IPS-18c (cell line): Measurements from ENCODE around the gene CD4.

Source experiments
- H3K4me3 ChIP-seq: 2 replicates; pipeline ENCODE4 v1.7.0; 2013; ENCODE audit warnings: low read depth, mild to moderate bottlenecking, low read length, moderate library complexity; ENCODE audit not compliant: insufficient read depth
- H3K9me3 ChIP-seq: one replicate; pipeline ENCODE4 v1.6.1; 2013; ENCODE audit warnings: mild to moderate bottlenecking, low read length, moderate library complexity; ENCODE audit not compliant: control insufficient read depth, insufficient read depth

Gene CD4

DNA sequence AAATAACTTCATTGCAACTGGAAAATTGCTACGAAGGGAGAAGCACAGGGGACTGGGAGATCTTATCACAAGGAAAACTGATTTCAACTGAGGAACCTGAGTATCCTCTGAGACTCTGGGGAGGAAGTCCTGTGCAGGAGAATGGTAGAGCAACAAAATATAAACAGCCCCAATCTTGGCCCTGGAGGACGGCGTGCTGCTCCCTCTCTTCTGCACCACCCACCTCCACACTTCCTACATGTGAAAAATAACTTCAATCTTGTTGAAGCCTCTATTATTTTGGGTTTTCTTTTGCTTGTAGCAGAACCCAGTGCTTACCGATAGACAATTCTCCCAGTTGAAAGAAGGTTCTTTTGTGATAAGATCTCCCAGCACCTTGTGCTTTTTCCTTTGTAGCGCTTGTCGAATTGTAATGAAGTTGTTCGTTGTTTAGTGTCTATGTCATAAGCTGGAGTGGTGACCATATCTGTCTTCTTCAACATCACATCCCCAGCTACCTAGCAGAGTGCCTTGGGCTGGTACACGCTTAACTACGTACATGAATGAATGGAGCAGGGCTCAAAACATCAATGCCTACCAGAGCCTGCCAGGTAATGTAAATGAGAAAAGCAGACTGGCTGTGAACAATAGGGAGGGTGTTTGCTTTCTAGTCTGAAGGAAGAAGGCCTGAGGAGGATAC lies 2.8 kb upstream of the CD4 start:
- Histone ChIP-seq H3K4me3 (no peak overlapping the region), H3K9me3 (peaks cover 2% of the 10 kb centered on the region)

DNA sequence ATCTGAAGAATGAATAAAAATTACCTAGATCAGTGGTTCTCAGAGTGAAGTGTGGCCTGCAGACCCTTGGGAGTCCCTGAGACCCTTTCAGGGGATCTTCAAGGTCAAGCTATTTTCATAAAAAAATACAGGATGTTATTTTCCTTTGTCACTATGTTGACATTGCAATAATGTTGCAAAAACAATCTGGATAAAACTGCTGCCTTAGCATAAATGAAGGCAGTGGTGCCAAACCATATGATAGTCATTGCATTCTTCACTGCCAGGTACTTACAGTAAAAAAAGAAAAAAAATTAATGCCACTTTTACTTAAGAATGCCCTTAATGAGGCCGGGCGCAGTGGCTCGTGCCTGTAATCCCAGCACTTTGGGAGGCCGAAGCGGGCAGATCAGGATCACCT lies 2.0 kb upstream of the CD4 start:
- Histone ChIP-seq H3K4me3 (no peak overlapping the region), H3K9me3 (peaks cover 2% of the 10 kb centered on the region)

DNA sequence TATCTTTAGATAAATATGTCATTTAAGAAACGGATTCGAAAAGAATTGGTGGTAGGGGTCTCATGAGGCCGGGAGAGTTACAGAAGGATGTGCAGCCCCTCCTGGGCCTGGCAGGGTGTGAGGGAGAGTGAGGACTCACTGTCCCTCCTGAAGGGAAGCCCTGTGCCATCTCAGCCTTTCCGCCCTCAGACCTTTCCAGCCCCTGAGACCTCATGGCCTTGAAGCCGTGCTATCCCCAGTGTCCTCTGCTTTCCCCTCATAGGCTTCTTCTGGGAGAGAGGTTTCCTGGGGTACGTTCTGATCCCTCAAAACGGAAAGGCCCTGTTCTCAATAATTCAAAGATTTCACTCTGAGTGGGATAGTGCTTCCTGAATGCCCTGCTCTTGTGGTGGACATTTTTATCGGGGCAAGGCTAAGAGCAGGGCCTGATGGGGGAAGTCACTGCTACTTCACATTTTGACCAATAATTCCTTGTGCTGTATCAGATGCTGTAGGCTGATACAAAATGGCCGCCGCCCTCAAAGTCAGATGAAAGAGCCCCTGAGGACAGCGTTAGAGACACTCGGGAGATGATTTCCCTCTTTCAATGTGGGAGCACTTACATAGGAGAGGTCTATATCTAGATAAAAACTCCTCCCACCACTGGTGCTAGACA lies 1.3 kb downstream of the CD4 start:
- no peak overlapping the region for H3K4me3 ChIP-seq
- no peaks in the 10 kb centered on the region for H3K9me3 ChIP-seq

DNA sequence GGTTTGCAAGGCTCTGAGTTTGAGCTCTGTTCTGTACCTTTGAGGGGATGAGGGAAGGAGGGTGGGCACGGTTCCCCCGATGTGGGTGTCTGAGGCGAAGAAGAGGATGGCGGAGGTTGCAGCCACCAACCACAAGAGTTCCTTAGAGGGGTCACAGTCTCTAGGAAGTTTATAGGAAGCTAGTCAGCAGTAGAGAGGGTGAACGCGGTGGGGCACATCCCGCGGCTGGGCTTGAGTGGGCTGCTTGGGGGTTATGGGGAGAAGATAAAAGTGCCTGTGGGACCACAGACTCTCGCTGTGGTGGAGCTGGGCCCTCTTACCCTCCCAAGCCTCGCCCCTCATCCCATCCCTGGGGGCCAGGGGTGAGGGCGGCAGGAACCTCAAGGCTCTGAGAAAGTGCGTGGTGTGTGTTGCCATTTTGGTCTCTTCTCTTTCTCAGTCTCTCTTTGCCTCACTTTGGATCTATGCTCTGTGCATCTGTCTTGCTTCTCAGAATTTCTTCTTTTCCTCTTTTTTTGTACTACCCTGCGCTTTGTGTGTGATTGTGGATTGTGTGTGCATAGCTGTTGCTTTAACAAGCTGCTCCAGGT lies 2.7 kb downstream of the CD4 start:
- Histone ChIP-seq H3K4me3 (no peak overlapping the region), H3K9me3 (no peaks in the 10 kb centered on the region)

DNA sequence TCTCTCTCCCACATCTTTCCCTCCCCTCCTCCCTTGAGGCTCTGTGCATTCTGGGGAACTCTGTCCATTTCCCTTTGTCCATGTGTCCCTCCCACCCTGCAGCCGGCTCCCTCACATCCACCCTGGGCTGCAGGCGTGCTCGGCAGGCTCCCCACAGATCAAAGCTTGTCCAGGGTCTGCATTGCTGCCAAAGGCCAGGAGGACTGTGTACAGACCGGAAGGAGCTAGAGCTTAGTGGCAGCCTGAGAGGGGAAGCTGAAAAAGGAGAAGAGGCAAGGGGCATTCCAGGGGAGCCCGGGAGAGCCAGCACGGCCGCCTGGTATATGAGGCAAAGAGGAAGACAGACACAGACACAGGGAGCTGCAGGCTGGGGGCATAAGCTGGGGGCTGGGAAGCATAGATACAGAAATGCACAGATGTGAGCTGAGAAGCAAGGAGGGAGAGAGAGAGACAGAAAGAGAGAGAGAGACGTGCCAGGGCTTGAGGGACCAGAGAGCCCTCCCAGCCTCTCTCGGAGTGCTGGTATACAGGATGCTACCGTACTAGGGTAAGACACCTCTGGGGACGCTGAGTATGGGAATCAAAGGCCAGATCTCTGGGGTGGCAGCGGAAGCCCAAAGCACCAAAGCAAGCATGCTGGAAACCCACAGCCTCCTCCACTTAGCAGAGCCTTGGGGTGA lies 3.3 kb downstream of the CD4 start:
- Histone ChIP-seq H3K4me3 (no peak overlapping the region), H3K9me3 (no peaks in the 10 kb centered on the region)

DNA sequence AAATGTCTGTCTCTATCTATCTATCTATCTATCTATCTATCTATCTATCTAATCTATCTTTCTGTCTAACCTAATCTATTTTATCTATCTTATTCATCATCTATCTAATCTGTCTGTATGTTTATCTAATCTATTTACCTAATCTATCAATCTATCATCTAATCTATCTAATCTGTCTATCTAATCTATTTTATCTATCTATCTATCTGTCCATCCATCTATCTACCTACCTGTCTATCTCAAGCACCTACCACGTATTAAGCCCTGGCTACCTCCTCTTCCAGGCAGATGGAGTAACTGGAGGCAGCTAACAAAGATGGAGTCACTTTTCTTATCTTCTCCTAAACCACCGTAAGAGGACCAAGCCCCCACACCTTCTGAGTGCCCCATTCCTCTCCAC lies 5.8 kb downstream of the CD4 start:
- H3K4me3 ChIP-seq, result no peak overlapping the region

DNA sequence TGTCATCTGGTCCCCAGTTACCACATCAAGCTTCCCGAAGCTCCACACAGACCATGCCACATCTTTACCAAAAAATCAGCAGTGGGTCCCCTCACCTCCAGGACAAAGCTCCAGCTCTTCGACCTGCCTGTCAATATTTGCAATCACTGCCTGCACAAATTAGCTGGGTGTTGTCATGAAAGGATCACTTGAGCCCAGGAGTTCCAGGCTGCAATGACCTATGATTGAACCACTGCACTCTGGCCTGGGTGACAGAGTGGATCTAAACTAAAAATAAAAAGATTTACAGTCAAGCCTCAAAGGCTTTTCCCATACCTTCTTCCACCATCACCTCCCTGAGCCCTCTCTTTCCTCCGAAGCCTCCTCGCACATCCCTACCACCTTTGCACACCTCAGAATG lies 7.2 kb downstream of the CD4 start:
- no peaks in the 10 kb centered on the region for H3K9me3 ChIP-seq

More for the DNA sequence above, 5.8 kb downstream of the CD4 start:
- H3K9me3 ChIP-seq, result no peaks in the 10 kb centered on the region

DNA sequence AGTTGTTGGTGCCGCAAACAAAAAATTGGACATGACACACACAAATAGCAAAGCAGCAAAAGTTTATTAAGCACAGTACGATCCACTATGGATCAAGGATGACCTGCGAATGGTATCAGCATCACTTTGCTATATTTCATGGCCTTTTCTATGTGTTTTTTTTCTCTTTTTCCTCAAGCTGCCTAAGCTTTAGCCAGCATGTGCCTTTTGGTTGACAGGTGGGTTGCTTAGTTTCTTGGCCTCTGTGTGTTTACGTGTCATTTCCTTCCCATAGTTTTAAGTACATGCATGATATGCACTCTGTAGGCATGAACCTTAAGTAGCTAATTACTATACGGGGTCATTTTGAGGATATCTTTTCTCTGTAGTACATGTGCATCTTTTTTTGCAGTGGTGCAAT lies 9.8 kb downstream of the CD4 start:
- no peak overlapping the region for H3K4me3 ChIP-seq
- no peaks in the 10 kb centered on the region for H3K9me3 ChIP-seq

More for the DNA sequence above, 7.2 kb downstream of the CD4 start:
- H3K4me3 ChIP-seq, result no peak overlapping the region

DNA sequence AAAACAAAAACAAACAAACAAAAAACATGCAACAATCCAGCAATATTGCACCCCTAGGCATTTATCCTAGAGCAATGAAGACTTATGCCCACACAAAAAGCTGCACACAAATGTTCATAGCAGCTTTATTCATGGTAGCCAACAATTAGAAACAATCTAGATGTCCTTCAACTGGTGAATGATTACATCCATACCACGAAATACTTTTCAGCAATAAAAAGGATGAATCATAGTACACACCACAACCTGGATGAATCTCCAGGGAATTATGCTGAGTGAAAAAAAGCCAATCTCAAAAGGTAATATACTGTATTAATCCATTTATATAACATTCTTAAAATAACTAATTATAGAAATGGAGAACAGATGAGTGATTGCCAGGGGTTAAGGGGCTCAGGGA lies 17.8 kb downstream of the CD4 start:
- Histone ChIP-seq H3K9me3 (no peaks in the 10 kb centered on the region), H3K4me3 (no peak overlapping the region)

DNA sequence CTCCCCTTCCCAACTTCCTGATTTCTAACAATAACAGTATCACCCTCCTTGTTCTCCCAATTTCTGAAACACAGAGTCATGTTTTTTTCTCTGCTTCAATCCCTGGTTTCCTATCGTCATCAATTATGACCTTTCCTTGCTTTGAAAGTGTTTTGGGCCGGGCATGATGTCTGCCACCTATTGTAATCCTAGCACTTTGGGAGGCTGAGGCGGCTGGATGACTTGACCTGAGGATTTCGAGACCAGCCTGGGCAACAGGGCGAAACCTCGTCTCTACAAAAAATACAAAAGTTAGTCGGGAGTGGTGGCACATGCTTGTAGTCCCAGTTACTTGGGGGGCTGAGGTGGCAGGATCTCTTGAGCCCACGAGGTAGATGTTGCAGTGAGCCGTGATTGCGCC lies 19.7 kb downstream of the CD4 start:
- H3K4me3 ChIP-seq, result no peak overlapping the region
- H3K9me3 ChIP-seq, result no peaks in the 10 kb centered on the region

DNA sequence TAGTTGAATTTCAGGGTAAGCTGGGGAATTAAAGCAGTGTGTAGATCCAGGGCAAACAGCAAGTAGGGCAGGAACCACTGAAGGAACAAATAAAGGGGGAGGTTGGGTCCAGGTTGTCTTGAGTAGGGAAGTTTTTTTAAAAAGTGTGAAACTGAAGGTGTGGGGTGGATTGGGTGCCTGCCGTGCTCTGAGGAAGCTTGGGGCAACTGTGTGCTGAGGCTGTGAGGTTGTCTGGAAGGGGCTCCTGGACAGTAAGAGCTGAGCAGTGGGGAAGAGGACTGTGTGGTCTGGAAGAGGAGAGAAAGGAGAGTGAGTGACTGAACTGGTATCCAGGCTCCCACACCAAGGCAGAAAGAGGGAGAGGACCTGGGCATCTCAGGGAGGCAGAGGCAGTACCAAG lies 21.4 kb downstream of the CD4 start:
- Histone ChIP-seq H3K4me3 (no peak overlapping the region), H3K9me3 (no peaks in the 10 kb centered on the region)

DNA sequence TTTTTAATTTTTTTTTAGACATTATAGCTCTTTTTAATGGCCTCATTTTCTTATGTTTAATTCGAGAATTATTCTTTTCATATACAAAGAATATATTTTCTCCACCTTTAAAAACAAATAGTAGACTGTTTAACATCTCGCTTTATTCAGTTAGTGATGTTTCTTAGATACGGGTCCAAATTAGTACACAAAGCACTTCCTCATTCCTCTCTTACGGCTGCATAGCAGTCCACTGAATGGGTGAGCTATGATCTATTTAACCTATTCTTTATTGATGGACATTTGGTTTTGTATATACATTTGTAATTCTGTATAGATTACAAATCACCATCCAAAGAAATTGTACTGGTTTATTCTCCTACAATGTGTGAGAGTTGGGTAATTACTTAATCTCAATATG lies 24.0 kb downstream of the CD4 start:
- no peaks in the 10 kb centered on the region for H3K9me3 ChIP-seq
- H3K4me3 ChIP-seq, result no peak overlapping the region

DNA sequence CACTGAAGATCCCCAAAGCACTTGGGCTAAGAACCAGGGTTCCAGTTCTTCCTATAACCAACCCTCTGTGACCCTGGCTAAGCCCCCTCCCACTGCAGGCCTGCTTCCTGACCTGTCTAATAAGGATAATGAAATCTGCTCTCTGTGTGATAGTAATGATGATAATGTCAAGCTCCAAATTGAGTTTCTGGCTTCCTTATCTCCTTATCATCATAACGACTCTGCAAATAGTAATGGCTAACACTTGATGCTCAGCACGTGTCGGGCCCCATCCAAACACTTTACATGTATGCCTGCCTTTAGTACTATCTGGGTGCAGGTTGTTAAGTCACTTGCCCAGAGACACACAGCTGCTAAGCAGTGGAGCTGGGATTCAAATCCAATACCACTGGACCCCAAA lies 27.3 kb downstream of the CD4 start:
- Histone ChIP-seq H3K9me3 (no peaks in the 10 kb centered on the region), H3K4me3 (no peak overlapping the region)

DNA sequence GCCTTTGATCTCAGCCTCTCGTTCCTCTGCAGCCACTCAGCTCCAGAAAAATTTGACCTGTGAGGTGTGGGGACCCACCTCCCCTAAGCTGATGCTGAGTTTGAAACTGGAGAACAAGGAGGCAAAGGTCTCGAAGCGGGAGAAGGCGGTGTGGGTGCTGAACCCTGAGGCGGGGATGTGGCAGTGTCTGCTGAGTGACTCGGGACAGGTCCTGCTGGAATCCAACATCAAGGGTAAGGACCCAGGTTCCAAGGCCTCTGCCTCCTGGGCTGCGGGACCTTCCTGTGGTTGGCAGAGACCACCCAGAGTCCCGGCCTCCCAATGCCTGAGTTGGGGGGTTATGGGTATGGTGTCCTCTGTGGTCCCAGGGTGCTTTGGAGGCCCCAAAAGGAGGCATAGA lies 27.8 kb downstream of the CD4 start:
- H3K9me3 ChIP-seq, result no peaks in the 10 kb centered on the region
- no peak overlapping the region for H3K4me3 ChIP-seq

DNA sequence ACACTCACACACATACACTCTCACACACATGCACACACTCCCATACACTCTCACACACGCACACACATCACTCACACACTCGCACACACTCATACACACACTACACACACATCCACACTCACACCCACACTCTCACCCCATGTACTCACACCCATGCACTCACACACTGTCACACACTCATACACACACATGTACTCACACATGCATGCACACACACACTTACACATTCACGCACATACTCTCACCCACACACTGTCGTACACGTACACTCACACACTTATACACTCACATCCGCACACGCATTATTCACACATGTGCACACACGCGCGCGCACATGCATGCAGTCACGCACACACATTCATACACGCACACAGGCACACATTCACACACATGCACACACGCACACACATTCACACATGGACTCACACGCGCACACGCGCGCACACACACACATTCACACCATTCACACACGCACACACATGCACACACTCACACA lies 28.4 kb downstream of the CD4 start:
- Histone ChIP-seq H3K9me3 (no peaks in the 10 kb centered on the region), H3K4me3 (no peak overlapping the region)

DNA sequence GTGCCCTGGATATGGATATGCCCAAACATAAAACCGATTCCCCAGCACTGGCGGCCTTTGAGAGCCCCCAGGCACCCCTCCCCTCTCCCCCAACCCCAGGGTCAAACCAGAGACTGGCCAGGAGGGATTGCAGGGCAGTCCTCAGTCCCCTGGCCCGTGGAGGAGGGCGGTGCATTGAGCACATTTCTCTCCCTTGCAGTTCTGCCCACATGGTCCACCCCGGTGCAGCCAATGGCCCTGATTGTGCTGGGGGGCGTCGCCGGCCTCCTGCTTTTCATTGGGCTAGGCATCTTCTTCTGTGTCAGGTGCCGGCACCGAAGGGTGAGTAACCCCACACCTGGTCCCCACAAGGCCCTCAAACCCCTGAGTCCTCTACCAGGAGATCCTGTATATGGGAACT lies 28.9 kb downstream of the CD4 start:
- Histone ChIP-seq H3K9me3 (no peaks in the 10 kb centered on the region), H3K4me3 (no peak overlapping the region)

DNA sequence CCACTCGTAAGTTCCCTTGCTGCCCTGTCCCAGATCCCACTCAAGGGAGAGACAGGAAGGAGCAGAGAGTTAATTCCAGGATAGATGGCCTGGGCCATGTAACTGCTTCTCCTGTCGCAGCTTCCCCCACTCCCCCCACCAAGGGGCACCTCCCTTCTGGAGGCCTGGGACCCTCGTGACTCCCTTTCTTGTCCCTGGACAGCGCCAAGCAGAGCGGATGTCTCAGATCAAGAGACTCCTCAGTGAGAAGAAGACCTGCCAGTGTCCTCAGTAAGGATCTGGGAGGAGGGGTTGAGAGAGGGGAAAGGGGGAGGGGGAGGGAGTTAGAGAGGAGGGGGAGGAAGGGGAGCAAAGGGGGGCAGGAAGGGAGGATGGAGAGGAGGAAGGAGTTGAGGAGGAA lies 29.3 kb downstream of the CD4 start:
- H3K4me3 ChIP-seq, result peak overlapping the region; percentile 4; the same call in 1 of the 2 replicates
- H3K9me3 ChIP-seq, result no peaks in the 10 kb centered on the region
